ENCODE data around the gene MYO3A. TPM values are rescaled to one million over a fixed set of nuclear protein-coding genes. Genes with fewer than 3 reads are reported as not detected.

Gene MYO3A
- total and polyA plus RNA-seq, 8 donors: 0.21 to 3.9 (median 3.2) TPM

DNA sequence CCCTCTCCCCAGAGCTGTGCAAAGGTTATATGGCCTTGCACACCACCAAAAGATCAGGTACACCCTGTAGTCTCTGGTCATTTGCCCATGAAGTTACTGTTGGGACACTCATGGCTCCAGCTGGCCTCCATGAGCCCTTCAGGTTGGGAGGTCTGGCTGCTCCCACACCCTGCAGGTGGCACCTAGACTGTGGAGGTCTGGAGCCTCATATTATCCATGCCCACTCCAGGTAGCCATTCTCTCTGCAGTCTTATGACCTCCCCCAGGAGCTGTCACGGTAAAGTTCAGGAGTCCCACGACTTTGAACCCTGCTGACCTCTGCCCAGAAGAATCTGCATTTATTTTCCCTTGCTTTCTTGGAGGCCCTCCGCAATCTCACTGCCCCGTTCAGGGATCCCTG, 243.3 kb downstream of the MYO3A start:
- no peaks in the 10 kb centered on the region for H3K9me3 ChIP-seq
- TF ChIP-seq, protein P1, sequence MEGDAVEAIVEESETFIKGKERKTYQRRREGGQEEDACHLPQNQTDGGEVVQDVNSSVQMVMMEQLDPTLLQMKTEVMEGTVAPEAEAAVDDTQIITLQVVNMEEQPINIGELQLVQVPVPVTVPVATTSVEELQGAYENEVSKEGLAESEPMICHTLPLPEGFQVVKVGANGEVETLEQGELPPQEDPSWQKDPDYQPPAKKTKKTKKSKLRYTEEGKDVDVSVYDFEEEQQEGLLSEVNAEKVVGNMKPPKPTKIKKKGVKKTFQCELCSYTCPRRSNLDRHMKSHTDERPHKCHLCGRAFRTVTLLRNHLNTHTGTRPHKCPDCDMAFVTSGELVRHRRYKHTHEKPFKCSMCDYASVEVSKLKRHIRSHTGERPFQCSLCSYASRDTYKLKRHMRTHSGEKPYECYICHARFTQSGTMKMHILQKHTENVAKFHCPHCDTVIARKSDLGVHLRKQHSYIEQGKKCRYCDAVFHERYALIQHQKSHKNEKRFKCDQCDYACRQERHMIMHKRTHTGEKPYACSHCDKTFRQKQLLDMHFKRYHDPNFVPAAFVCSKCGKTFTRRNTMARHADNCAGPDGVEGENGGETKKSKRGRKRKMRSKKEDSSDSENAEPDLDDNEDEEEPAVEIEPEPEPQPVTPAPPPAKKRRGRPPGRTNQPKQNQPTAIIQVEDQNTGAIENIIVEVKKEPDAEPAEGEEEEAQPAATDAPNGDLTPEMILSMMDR (IDR thresholded peaks at IDR 0.05): no peak
- no peaks in the 10 kb centered on the region for H3K4me1 ChIP-seq
- intact Hi-C loops (cut with DNase I): no loop called here
- DNase-seq (no peak), ATAC-seq (no peak)
- no peaks in the 10 kb centered on the region for H3K36me3 ChIP-seq
- no peaks in the 10 kb centered on the region for H3K27me3 ChIP-seq
- H3K4me3 ChIP-seq: no peak overlapping the region
- no peak overlapping the region for H3K27ac ChIP-seq

GRCh38 chr10:26194275-26194674, 260.2 kb downstream of the MYO3A start:
- TF ChIP-seq, protein P1 (IDR thresholded peaks at IDR 0.05): no peak
- Histone ChIP-seq H3K36me3 (no peaks in the 10 kb centered on the region), H3K9me3 (no peaks in the 10 kb centered on the region), H3K27ac (no peak overlapping the region), H3K27me3 (no peaks in the 10 kb centered on the region), H3K4me1 (no peaks in the 10 kb centered on the region), H3K4me3 (no peak overlapping the region)
- intact Hi-C loops (cut with DNase I): no loop called here
- DNase-seq (no peak), ATAC-seq (no peak)

DNA sequence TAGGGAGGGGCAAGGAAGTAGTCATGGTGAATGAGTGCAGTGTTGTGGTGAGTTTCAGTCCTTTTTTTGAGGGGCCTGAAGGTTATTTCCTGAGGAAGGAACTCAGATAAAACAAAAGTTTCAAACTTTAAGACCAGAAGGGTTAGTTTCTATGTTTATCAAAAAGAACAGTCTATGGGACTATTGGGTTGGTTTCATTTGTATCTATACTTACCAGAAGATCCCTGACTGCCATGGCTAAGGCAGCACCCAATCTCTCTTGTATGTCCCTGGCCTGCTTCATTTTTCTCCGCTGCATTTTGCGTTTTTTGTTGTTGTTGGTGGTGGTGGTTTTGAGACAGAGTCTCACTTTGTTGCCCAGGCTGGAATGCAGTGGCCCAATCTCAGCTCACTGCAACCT, 263.2 kb downstream of the MYO3A start:
- no peaks in the 10 kb centered on the region for H3K36me3 ChIP-seq
- intact Hi-C loops (cut with DNase I): no loop called here
- H3K4me1 ChIP-seq: no peaks in the 10 kb centered on the region
- no peaks in the 10 kb centered on the region for H3K27me3 ChIP-seq
- H3K9me3 ChIP-seq: no peaks in the 10 kb centered on the region
- TF ChIP-seq, protein P1 (IDR thresholded peaks at IDR 0.05): no peak
- no peak overlapping the region for H3K27ac ChIP-seq
- no peak overlapping the region for H3K4me3 ChIP-seq
- no peak for ATAC-seq
- no peak for DNase-seq

DNA sequence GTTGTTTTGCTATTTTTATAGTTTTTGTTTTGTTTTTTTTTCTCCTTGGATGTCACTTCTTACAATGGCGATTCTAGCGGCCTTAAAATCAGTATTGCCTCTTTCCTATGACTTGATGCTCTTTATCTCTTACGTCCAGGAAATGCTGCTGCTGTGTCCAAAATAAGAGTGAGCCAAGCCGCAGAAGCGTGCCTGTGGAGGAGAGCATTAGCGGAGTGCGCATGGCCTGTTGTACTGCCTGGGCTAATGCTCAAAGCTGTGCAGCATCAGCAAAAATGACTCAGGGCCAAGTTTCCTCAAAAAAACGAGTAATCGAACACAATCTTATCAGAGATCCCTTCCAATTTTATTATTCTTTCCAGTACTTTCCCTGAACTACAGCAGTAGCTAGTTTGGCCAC, 264.1 kb downstream of the MYO3A start:
- H3K4me3 ChIP-seq: no peak overlapping the region
- ATAC-seq: no peak
- H3K4me1 ChIP-seq: no peaks in the 10 kb centered on the region
- intact Hi-C loops (cut with DNase I): no loop called here
- no peaks in the 10 kb centered on the region for H3K9me3 ChIP-seq
- H3K27ac ChIP-seq: no peak overlapping the region
- DNase-seq: no peak
- TF ChIP-seq, protein P1 (IDR thresholded peaks at IDR 0.05): no peak
- no peaks in the 10 kb centered on the region for H3K36me3 ChIP-seq
- no peaks in the 10 kb centered on the region for H3K27me3 ChIP-seq

DNA sequence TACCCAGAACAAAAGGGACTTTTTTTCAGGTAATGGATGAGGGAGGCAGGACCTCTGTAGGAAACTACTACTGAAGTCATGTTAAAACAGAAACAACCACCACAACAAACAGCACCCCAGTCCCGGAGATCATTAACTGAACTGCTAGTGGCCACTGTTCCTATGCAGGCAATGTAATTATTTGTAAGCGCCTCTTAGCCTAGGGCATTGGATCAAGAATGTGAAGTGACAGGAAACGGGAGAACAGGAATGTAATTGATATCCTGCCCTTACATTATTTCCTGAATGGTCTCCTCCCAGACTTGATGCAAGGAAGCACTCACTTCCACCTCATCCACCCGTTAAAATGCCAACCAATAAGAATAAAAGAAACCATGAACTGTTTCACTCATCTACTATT, 265.8 kb downstream of the MYO3A start:
- TF ChIP-seq, protein P1 (IDR thresholded peaks at IDR 0.05): no peak
- DNase-seq (no peak), ATAC-seq (no peak)
- H3K9me3 ChIP-seq: no peaks in the 10 kb centered on the region
- H3K27ac ChIP-seq: no peak overlapping the region
- no peaks in the 10 kb centered on the region for H3K27me3 ChIP-seq
- no peaks in the 10 kb centered on the region for H3K4me1 ChIP-seq
- intact Hi-C loops (cut with DNase I): no loop called here
- H3K36me3 ChIP-seq: no peaks in the 10 kb centered on the region
- no peak overlapping the region for H3K4me3 ChIP-seq

All from left lung (tissue), 10 donors.